ENCODE data around the gene FAM168A.

- TF ChIP-seq CTCF (IDR thresholded peaks at IDR 0.05; ENCODE audit: low read length) (no peak), EZH2phosphoT487 (IDR thresholded peaks at IDR 0.05; ENCODE audit: low read length) (no peak), EZH2 (optimal IDR thresholded peaks at IDR 0.05; ENCODE audit: low read depth, low read length) (no peak)
Measured at GRCh38 chr11:73632996-73633395, 35.1 kb upstream of the FAM168A start.
